GM18951 (cell line): Measurements from ENCODE around the gene RNF180.
"Not testable (repeated sequence)": the region's sequence is repeated elsewhere in the genome, so short reads cannot be mapped to it uniquely, and the experiment has no call there.

Experiments used
- POLR2A ChIP-seq: IDR thresholded peaks from 4 replicates; pipeline ENCODE4 v1.6.1; 2011; ENCODE audit warnings: mild to moderate bottlenecking; ENCODE audit not compliant: insufficient read length, insufficient read depth; ENCODE audit errors: extremely low read depth
- in situ Hi-C: fragments of 300-500 bp; cut with MboI; formaldehyde crosslinking; loops from one replicate; pipeline ENCODE4 v1.12.0; 2022; ENCODE audit warnings: low sequenced_read_pairs, mixed read lengths, inconsistent platforms; ENCODE audit not compliant: unreplicated experiment

RNF180 gene

GRCh38 chr5:64229163-64229774, 63.6 kb downstream of the RNF180 start:
- in situ Hi-C loops: loop anchor here (25.0 kb wide), 1 partner anchor 383 kb away; no protein-coding TSS in a partner anchor
- no peak for TF ChIP-seq POLR2A

- no peak for TF ChIP-seq POLR2A
- in situ Hi-C loops: no loop called here
These were observed 95.1 kb downstream of the RNF180 start for GRCh38 chr5:64260756-64261155.

DNA sequence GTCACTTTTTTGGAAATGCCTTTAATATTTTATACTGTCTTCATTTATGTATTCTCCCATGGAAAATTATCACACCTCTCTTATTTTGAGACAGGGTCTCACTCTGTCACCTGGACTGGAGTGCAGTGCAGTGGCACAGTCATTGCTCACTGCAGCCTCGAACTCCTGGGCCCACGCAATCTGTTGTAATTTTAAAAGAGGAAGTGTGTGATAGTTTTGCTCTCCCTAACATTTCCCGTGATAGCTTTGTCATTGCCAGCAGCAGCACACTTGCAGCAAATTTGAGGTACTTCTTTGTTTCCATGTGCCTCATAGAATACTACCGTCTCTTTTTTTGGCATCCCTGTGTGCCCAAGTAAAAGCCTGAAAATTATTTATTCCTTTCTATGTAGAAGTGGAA, 103.5 kb downstream of the RNF180 start:
- in situ Hi-C loops: no loop called here
- TF ChIP-seq POLR2A: no peak

DNA sequence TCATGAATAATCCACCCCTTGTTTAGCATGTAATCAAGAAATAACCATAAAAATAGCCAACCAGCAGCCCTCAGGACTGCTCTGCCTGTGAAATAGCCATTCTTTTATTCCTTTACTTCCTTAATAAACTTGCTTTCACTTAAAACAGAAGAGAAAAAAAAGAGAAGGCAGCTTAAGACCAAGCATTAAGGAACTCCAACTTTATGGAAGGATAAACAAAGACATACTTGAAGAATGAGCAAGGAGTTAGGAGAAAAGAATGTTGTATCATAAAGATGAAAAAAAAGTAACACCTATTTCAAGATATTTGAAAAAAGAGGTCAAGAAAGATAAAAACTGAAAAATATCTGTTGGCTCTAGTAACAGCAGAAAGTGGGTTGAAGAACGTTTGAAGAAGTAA, 107.6 kb downstream of the RNF180 start:
- TF ChIP-seq POLR2A: no peak
- in situ Hi-C loops: no loop called here

GRCh38 chr5:64285188-64286130, 119.8 kb downstream of the RNF180 start:
- in situ Hi-C loops: no loop called here
- no peak for TF ChIP-seq POLR2A

DNA sequence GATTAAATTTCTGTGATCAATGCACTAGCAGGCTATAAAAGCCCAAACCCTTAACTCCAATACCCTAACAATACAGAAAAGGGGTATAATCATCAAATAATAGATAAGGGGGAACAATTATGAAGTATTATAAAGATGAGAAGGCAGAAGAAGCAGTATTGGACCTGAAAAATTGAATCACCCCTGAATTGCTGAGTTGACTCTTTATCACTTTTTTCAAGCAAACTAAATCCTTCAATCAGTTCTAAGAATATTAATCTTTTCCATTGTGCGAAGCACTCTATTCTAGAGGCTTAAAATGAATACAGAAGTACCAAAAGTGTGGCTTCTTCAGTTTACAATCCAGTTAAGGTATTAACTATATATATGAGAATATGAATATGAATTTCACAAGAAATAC, 120.7 kb downstream of the RNF180 start:
- no peak for TF ChIP-seq POLR2A
- in situ Hi-C loops: no loop called here

DNA sequence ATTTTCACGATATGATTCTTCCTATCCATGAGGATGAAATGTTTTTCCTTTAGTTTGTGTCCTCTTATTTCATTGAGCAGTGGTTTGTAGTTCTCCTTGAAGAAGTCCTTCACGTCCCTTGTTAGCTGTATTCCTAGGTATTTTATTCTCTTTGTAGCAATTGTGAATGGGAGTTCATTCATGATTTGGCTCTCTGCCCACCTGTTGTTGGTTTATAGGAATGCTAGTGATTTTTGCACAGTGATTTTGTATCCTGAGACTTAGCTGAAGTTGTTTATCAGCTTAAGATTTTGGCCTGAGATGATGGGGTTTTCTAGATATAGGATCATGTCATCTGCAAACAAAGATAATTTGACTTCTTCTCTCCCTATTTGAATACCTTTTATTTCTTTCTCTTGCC, 122.9 kb downstream of the RNF180 start:
- in situ Hi-C loops: not testable (repeated sequence)

GRCh38 chr5:64292611-64293215, 127.1 kb downstream of the RNF180 start:
- TF ChIP-seq POLR2A: no peak
- in situ Hi-C loops: no loop called here

DNA sequence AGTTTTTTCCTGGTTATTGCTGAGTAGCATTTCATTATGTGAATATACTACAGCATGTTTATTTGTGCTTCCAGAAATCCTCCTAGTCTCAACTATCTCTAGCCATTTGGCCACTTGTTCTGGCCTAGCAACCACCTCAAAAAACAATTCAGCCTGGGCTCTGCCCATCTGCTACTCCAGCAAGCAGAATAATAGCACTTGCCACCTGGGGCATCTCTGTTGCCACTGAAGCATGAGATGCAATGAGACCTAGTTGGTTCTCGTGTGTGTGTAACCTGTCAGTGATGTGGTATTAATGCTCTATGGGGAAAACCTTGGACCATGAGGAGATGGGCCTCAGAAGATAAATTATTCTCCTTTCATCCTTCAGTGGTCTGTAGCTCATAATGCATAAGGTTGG, 129.5 kb downstream of the RNF180 start:
- in situ Hi-C loops: no loop called here
- TF ChIP-seq POLR2A: no peak

- TF ChIP-seq POLR2A: no peak
- in situ Hi-C loops: no loop called here
These were observed 132.9 kb downstream of the RNF180 start for GRCh38 chr5:64298586-64298985.

- no peak for TF ChIP-seq POLR2A
- in situ Hi-C loops: no loop called here
These were observed 134.2 kb downstream of the RNF180 start for GRCh38 chr5:64299805-64300204.

DNA sequence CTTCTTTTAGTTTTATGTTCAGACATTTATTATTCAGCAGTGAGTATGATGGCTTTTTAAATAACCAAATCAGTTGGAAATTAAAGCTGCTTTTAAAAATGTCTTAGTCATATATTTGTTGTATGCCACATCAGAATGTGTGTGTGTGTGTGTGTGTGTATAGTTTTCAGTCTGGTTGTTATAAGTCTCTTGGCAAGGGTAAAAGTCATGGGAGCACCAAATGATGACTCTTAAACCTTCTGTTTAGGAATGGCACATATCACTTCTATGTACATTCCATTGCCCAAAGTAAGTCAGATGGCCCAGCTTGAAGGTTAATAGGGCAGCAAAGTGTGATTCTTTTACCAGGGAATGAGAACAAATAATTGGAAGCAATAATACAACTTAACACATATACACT, 135.9 kb downstream of the RNF180 start:
- no peak for TF ChIP-seq POLR2A
- in situ Hi-C loops: no loop called here

GRCh38 chr5:64308135-64308534, 142.5 kb downstream of the RNF180 start:
- in situ Hi-C loops: no loop called here

DNA sequence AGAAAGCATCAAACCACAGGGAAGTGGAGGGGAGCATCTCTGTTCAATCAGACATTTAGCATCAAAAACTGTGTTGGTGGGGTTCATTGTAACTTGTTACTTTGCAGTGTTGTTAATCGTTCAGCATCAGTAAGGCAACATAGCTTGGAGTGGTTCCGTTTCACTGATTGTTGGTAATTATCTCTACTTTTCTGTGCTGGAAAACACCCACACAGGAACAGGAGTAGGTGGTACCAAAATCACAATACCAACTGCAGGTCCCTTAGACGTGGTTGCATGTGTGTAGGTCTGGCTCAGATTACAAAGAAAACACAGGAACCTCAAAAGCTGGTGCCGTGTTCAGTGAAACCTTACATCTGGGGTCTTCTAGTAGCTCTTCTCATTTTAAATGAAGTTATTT, 146.8 kb downstream of the RNF180 start:
- TF ChIP-seq POLR2A: no peak
- in situ Hi-C loops: no loop called here

More at GRCh38 chr5:64308135-64308534, 142.5 kb downstream of the RNF180 start:
- no peak for TF ChIP-seq POLR2A
